NT2/D1 (cell line): ENCODE data around the gene KRTAP5-8.
"Not testable (repeated sequence)": the region's sequence is repeated elsewhere in the genome, so short reads cannot be mapped to it uniquely, and the experiment has no call there.

ENCODE experiments used
- DNase-seq: peaks from one replicate; pipeline ENCODE4 v3.0.0-alpha.2; 2011; ENCODE audit warnings: low read depth, low spot score
- H3K27me3 ChIP-seq: 2 replicates; pipeline ENCODE4 v1.6.0; 2011; ENCODE audit warnings: mild to moderate bottlenecking; ENCODE audit not compliant: insufficient read length, insufficient read depth
- H3K36me3 ChIP-seq: 2 replicates; pipeline ENCODE4 v1.6.1; 2011; ENCODE audit warnings: mild to moderate bottlenecking, low read length, mixed read lengths; ENCODE audit not compliant: insufficient read depth, insufficient read length
- H3K4me1 ChIP-seq: 2 replicates; pipeline ENCODE4 v1.5.1; 2011; ENCODE audit not compliant: insufficient read depth, insufficient read length
- H3K4me3 ChIP-seq: 2 replicates; pipeline ENCODE4 v1.5.1; 2011; ENCODE audit warnings: low read depth; ENCODE audit not compliant: insufficient read length
- H3K9ac ChIP-seq: 2 replicates; pipeline ENCODE4 v1.6.0; 2011; ENCODE audit warnings: low read depth; ENCODE audit not compliant: insufficient read length
- H3K9me3 ChIP-seq: 2 replicates; pipeline ENCODE4 v1.5.1; 2011; ENCODE audit warnings: mild to moderate bottlenecking, low read length; ENCODE audit not compliant: insufficient read depth
- SUZ12 ChIP-seq: IDR thresholded peaks from 2 replicates; pipeline ENCODE4 v1.6.1; 2011; ENCODE audit not compliant: insufficient read length, insufficient read depth; ENCODE audit errors: extremely low read depth
- YY1 ChIP-seq: IDR thresholded peaks from 2 replicates; pipeline ENCODE4 v1.6.1; 2011; ENCODE audit not compliant: insufficient read length, insufficient read depth
- ZNF274 ChIP-seq: IDR thresholded peaks from 2 replicates; pipeline ENCODE4 v1.6.1; 2011; ENCODE audit warnings: mild to moderate bottlenecking, low read depth, low read length

KRTAP5-8 gene

DNA sequence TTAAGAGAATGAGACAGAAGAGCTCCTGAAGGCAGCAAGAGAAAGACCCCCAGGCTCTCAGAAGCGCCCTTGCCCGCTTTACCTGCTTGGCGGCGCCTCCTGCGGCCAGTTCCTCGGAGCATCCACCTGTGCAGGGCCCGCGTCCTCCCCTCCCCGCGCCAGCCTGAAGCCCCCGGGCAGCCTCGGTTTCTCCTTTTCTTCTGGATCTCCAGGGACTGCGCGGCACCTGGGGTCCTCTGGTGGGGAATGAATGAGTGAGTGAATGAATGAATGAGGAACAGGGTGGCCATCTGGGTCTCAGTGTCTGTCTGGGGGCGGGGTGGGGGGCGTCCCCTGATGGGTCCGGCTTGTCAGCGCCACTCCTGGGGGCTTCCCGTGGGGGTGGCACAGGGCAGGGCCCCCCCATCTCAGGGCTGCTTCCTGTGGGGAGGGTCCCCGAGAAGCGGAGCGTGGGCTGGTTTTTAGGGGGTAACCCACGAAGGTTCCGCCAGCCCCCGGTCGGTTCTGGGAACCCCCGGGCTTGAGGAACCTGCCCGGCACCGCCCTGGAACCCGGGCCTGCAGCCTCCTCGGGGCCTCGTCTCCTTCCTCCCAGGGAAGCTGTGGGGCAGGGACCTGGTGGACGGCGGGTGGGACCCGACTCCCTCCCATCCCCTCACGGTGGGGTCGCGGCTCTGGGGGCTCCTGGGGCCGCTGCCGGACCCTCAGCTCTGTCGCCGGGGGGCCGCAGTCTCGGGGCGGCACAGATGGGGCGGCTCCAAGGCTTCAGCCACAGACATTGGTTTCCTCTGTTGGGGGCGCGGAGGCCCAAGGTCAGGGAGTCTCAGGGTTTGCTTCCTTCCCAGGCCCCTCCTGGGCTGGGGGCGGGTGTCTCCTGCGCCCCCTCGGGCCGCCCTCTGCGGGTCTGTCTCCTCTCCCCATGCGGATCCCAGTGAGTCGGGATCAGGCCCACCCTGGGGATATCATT is 19.0 kb upstream of the KRTAP5-8 start:
- H3K9me3 ChIP-seq: no peaks in the 10 kb centered on the region
- H3K4me3 ChIP-seq: no peak overlapping the region
- H3K9ac ChIP-seq: no peak overlapping the region
- no peaks in the 10 kb centered on the region for H3K4me1 ChIP-seq
- DNase-seq: no peak
- H3K27me3 ChIP-seq: no peaks in the 10 kb centered on the region
- no peaks in the 10 kb centered on the region for H3K36me3 ChIP-seq
- TF ChIP-seq ZNF274 (no peak), SUZ12 (no peak), YY1 (no peak)

DNA sequence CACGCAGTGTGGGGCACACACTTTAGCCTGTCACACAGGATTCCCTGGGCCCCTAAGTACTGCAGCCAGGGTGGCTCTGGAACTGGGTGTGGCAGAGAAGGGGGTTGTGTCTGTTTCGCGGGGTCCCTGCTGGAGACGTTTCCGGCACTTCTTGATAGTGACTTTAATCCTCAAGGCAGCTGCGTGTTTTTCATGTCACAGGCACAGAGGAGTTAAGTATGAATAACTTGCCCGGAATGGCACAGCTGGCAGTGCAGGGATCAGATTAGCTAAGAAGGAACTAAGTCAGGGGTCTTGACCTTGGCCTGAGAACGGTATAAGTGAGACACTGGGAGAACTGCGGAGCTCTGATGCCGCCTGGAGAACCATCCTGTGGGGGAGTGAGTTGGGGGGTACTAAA is 18.3 kb upstream of the KRTAP5-8 start:
- DNase-seq: no peak
- no peak for TF ChIP-seq SUZ12
- TF ChIP-seq ZNF274: no peak
- no peak for TF ChIP-seq YY1
- Histone ChIP-seq H3K4me1 (no peaks in the 10 kb centered on the region), H3K9ac (no peak overlapping the region), H3K9me3 (no peaks in the 10 kb centered on the region), H3K4me3 (no peak overlapping the region), H3K27me3 (no peaks in the 10 kb centered on the region), H3K36me3 (no peaks in the 10 kb centered on the region)

- Histone ChIP-seq H3K36me3 (no peaks in the 10 kb centered on the region), H3K4me3 (no peak overlapping the region), H3K9me3 (no peaks in the 10 kb centered on the region), H3K4me1 (peaks cover 2% of the 10 kb centered on the region), H3K27me3 (no peaks in the 10 kb centered on the region), H3K9ac (no peak overlapping the region)
- TF ChIP-seq YY1: no peak
- no peak for TF ChIP-seq ZNF274
- no peak for TF ChIP-seq SUZ12
- no peak for DNase-seq
Observed at GRCh38 chr11:71525188-71525937, 12.5 kb upstream of the KRTAP5-8 start.

GRCh38 chr11:71525938-71526495 is 11.8 kb upstream of the KRTAP5-8 start:
- Histone ChIP-seq H3K27me3 (no peaks in the 10 kb centered on the region), H3K9ac (no peak overlapping the region), H3K4me3 (no peak overlapping the region), H3K36me3 (no peaks in the 10 kb centered on the region), H3K4me1 (peaks cover 2% of the 10 kb centered on the region), H3K9me3 (no peaks in the 10 kb centered on the region)
- DNase-seq: no peak
- TF ChIP-seq YY1 (no peak), ZNF274 (no peak), SUZ12 (no peak)

- H3K36me3 ChIP-seq, H3K4me3 ChIP-seq, H3K9me3 ChIP-seq, H3K4me1 ChIP-seq, DNase-seq, H3K27me3 ChIP-seq, H3K9ac ChIP-seq: not testable (repeated sequence)
Observed at GRCh38 chr11:71526796-71527575, 10.8 kb upstream of the KRTAP5-8 start, which contains the start of gene KRTAP5-7. Gene KRTAP5-7 (plus strand): TSS chr11:71527267. CDS start chr11:71527301, 34 bp downstream.

GRCh38 chr11:71527576-71528210 is 10.1 kb upstream of the KRTAP5-8 start:
- no peak overlapping the region for H3K9ac ChIP-seq
- H3K27me3 ChIP-seq: no peaks in the 10 kb centered on the region
- H3K4me1 ChIP-seq: peaks cover 2% of the 10 kb centered on the region
- no peak overlapping the region for H3K4me3 ChIP-seq
- TF ChIP-seq ZNF274: no peak
- no peak for TF ChIP-seq YY1
- TF ChIP-seq SUZ12: no peak
- DNase-seq: no peak
- no peaks in the 10 kb centered on the region for H3K9me3 ChIP-seq
- H3K36me3 ChIP-seq: no peaks in the 10 kb centered on the region
